Fibroblast of lung (primary cell): ENCODE results near the gene KLF16.

Source experiments
- EZH2 ChIP-seq: IDR thresholded peaks from 2 replicates; pipeline ENCODE4 v1.5.1; 2012; ENCODE audit warnings: low read length, control low read depth, mild to moderate bottlenecking; ENCODE audit errors: missing control alignments
- TF ChIP-seq, protein P1 (sequence below), 2 donors: IDR thresholded peaks in 1 of 2; conservative IDR thresholded peaks in 1 of 2; 1 replicate in 1 of 2; 2 replicates in 1 of 2; pipeline ENCODE4 v1.5.1; 2011 to 2012; ENCODE audit warnings: low read length in 2 of 2, control low read depth in 1 of 2, inconsistent platforms in 1 of 2, low read depth in 1 of 2, mild to moderate bottlenecking in 1 of 2

DNA sequence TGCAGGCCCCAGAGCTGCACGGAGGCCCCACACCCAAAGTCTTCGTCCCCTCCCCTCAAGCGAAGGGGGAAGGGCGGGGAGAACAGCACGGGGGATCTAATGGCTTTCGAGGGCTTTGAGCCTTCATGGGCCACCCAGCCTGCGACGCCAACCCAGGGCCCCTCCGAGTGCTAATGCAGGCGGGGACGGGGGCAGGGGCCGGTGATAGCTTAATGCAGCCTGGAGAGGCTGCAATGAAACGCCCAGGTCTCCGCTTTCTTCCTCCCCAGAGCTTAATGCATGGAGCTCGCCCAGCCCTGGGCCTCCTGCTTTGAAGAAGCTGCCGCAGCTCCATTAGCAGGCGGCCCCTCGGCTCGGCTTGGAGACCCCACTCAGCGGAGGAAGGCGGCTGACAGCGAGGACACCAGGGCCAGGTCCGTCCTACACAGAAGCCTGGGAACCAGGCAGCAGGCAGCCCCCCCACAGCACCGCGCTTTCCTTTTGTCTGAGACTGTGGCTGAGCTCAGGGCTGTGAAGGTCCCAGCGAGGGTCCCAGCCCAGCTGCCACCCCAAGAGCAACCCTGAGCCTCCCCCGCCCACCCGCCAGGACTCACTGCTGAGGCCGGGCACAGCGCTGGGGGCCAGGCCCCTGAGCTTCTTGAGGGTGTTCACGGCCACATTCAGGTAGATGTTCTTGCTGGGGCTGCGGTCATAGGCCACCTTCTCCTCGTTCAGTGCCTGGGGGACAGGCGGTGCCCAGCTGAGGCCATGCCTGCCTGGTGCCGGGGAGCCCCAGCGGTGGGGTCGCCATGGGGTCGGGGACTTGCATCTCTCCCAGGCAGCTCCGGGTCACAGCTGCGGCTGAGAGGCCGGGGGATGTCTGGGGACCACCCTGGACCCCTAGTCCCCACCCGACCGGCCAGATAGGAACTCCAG, 43.8 kb downstream of the KLF16 start:
- TF ChIP-seq EZH2 = no peak
- TF ChIP-seq, protein P1, sequence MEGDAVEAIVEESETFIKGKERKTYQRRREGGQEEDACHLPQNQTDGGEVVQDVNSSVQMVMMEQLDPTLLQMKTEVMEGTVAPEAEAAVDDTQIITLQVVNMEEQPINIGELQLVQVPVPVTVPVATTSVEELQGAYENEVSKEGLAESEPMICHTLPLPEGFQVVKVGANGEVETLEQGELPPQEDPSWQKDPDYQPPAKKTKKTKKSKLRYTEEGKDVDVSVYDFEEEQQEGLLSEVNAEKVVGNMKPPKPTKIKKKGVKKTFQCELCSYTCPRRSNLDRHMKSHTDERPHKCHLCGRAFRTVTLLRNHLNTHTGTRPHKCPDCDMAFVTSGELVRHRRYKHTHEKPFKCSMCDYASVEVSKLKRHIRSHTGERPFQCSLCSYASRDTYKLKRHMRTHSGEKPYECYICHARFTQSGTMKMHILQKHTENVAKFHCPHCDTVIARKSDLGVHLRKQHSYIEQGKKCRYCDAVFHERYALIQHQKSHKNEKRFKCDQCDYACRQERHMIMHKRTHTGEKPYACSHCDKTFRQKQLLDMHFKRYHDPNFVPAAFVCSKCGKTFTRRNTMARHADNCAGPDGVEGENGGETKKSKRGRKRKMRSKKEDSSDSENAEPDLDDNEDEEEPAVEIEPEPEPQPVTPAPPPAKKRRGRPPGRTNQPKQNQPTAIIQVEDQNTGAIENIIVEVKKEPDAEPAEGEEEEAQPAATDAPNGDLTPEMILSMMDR (conservative IDR thresholded peaks at IDR 0.05 in 1 of 2, IDR thresholded peaks at IDR 0.05 in 1 of 2; ENCODE audit: low read depth in 1 of 2, low read length in 2 of 2) = no peak
